ENCODE data around the gene NCAM1.

Gene NCAM1

GRCh38 chr11:113251281-113251680, 290.1 kb downstream of the NCAM1 start:
- no peaks in the 10 kb centered on the region for H3K9me3 ChIP-seq (ENCODE audit: insufficient read depth, low read depth, low read length)
- H3K4me3 ChIP-seq (ENCODE audit: low read length): no peak overlapping the region
- H3K27me3 ChIP-seq (ENCODE audit: insufficient read depth, low read length): no peaks in the 10 kb centered on the region
- no peak overlapping the region for H3K27ac ChIP-seq (ENCODE audit: low read length)
- H3K9ac ChIP-seq (ENCODE audit: low read depth, low read length): no peak overlapping the region
- no peaks in the 10 kb centered on the region for H3K36me3 ChIP-seq (ENCODE audit: insufficient read depth, low read depth, low read length)
- H3K4me1 ChIP-seq (ENCODE audit: insufficient read depth, low read length): peaks cover 6% of the 10 kb centered on the region; the same call in 1 of the 2 replicates

GRCh38 chr11:113253406-113253805, 292.2 kb downstream of the NCAM1 start:
- H3K36me3 ChIP-seq (ENCODE audit: insufficient read depth, low read depth, low read length): no peaks in the 10 kb centered on the region
- no peaks in the 10 kb centered on the region for H3K27me3 ChIP-seq (ENCODE audit: insufficient read depth, low read length)
- no peaks in the 10 kb centered on the region for H3K4me1 ChIP-seq (ENCODE audit: insufficient read depth, low read length)
- H3K9ac ChIP-seq (ENCODE audit: low read depth, low read length): no peak overlapping the region
- H3K27ac ChIP-seq (ENCODE audit: low read length): no peak overlapping the region
- no peaks in the 10 kb centered on the region for H3K9me3 ChIP-seq (ENCODE audit: insufficient read depth, low read depth, low read length)
- H3K4me3 ChIP-seq (ENCODE audit: low read length): no peak overlapping the region

DNA sequence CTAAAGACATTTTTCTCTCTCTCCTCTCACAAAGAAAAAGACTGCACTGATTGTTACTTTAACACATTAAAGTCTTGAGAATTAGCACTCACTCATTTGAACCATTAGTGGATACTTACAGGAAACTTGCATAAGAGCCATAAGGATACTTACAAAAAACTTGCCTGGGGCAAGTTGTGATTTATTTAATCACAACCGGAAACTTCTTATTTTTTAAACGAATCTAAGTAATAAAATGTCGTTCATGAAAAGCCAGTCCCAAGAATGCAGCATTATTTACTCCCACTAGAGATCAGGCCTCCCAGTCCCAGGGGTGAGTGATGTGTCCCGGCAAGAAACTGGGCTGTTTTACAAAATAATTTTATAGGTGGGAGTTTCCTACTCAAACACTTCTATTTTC, 293.9 kb downstream of the NCAM1 start:
- Histone ChIP-seq H3K4me1 (ENCODE audit: insufficient read depth, low read length) (no peaks in the 10 kb centered on the region), H3K27ac (ENCODE audit: low read length) (no peak overlapping the region), H3K36me3 (ENCODE audit: insufficient read depth, low read depth, low read length) (no peaks in the 10 kb centered on the region), H3K4me3 (ENCODE audit: low read length) (no peak overlapping the region), H3K27me3 (ENCODE audit: insufficient read depth, low read length) (no peaks in the 10 kb centered on the region), H3K9ac (ENCODE audit: low read depth, low read length) (no peak overlapping the region), H3K9me3 (ENCODE audit: insufficient read depth, low read depth, low read length) (no peaks in the 10 kb centered on the region)

DNA sequence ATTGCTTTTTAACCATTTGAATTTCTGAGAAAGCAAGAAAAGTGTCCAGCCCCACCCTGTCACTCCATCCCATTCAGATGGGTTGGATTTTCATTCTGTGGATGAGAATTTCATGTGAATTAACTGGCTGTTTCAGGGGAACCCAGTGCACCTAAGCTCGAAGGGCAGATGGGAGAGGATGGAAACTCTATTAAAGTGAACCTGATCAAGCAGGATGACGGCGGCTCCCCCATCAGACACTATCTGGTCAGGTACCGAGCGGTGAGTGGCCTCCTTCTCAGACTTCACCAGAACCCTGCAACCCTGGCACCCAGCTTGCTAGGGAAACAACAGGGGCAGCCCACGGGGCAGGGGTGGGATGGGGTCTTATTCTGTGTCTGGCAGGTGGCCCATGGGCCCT, 294.5 kb downstream of the NCAM1 start:
- Histone ChIP-seq H3K4me3 (ENCODE audit: low read length) (no peak overlapping the region), H3K9me3 (ENCODE audit: insufficient read depth, low read depth, low read length) (no peaks in the 10 kb centered on the region), H3K27me3 (ENCODE audit: insufficient read depth, low read length) (no peaks in the 10 kb centered on the region), H3K27ac (ENCODE audit: low read length) (no peak overlapping the region), H3K9ac (ENCODE audit: low read depth, low read length) (no peak overlapping the region), H3K4me1 (ENCODE audit: insufficient read depth, low read length) (no peaks in the 10 kb centered on the region), H3K36me3 (ENCODE audit: insufficient read depth, low read depth, low read length) (no peaks in the 10 kb centered on the region)

DNA sequence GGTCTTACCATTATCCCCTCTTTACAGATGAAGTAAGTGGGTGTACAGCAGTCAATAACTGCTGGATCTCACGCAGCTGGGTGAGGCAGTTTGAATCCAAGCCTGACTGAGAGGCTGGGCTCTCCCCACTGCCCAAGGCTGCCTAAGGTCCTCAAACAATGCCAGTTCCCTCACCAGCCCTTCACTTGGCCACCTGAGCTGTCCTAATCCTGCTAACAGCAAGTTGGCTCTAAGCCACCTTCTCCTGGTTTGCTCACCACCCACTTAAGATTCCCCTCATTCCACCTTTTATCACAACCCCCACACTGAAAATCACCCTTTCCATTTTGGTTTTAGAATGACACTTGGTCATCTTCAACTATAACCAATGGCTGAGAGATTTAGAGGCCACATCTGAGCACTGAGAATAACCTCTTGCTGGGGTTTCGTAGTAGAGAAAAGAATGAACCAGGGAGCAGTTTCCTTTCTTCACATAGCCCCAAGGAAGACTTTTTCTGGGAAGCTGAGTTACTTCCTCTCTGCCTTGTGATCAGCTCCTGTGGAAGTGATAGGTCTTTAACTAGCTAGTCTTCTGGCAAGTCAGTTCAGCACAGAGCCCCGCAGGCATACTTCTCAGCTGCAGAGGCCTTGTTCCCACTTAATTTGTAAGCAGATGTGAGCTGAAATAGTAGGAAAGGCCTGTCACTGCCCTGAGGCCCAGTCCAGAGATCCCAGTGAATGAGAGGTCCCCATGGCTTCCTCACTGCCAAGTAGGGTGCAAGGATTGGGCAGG, 295.4 kb downstream of the NCAM1 start:
- H3K27ac ChIP-seq (ENCODE audit: low read length): no peak overlapping the region
- no peaks in the 10 kb centered on the region for H3K27me3 ChIP-seq (ENCODE audit: insufficient read depth, low read length)
- H3K4me3 ChIP-seq (ENCODE audit: low read length): no peak overlapping the region
- no peak overlapping the region for H3K9ac ChIP-seq (ENCODE audit: low read depth, low read length)
- H3K4me1 ChIP-seq (ENCODE audit: insufficient read depth, low read length): no peaks in the 10 kb centered on the region
- no peaks in the 10 kb centered on the region for H3K9me3 ChIP-seq (ENCODE audit: insufficient read depth, low read depth, low read length)
- H3K36me3 ChIP-seq (ENCODE audit: insufficient read depth, low read depth, low read length): no peaks in the 10 kb centered on the region

GRCh38 chr11:113260096-113260425, 298.8 kb downstream of the NCAM1 start:
- no peak overlapping the region for H3K9ac ChIP-seq (ENCODE audit: low read depth, low read length)
- H3K4me1 ChIP-seq (ENCODE audit: insufficient read depth, low read length): no peaks in the 10 kb centered on the region

DNA sequence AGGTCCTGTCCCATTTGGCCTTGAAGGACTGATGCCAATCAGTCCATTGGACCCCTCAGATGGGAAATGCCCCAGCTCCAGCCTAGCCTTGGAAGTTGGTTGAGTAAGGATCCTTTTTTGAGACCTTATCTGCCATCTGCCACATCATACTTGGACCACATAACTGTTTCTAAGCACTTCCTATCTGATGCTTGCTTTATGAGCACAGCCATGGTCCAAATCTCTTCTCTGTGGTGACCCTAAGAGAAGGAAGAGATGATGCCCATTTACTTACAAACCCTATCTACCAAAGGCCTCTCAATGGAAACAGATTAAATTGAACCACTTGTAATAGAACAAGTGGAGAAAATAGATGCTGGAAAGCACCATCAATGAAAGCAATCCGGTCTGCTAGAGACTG, 299.3 kb downstream of the NCAM1 start:
- Histone ChIP-seq H3K27ac (ENCODE audit: low read length) (no peak overlapping the region), H3K4me1 (ENCODE audit: insufficient read depth, low read length) (no peaks in the 10 kb centered on the region), H3K4me3 (ENCODE audit: low read length) (no peak overlapping the region)

More at GRCh38 chr11:113260096-113260425, 298.8 kb downstream of the NCAM1 start:
- Histone ChIP-seq H3K27me3 (ENCODE audit: insufficient read depth, low read length) (no peaks in the 10 kb centered on the region), H3K4me3 (ENCODE audit: low read length) (no peak overlapping the region), H3K9me3 (ENCODE audit: insufficient read depth, low read depth, low read length) (no peaks in the 10 kb centered on the region), H3K27ac (ENCODE audit: low read length) (no peak overlapping the region), H3K36me3 (ENCODE audit: insufficient read depth, low read depth, low read length) (no peaks in the 10 kb centered on the region)

DNA sequence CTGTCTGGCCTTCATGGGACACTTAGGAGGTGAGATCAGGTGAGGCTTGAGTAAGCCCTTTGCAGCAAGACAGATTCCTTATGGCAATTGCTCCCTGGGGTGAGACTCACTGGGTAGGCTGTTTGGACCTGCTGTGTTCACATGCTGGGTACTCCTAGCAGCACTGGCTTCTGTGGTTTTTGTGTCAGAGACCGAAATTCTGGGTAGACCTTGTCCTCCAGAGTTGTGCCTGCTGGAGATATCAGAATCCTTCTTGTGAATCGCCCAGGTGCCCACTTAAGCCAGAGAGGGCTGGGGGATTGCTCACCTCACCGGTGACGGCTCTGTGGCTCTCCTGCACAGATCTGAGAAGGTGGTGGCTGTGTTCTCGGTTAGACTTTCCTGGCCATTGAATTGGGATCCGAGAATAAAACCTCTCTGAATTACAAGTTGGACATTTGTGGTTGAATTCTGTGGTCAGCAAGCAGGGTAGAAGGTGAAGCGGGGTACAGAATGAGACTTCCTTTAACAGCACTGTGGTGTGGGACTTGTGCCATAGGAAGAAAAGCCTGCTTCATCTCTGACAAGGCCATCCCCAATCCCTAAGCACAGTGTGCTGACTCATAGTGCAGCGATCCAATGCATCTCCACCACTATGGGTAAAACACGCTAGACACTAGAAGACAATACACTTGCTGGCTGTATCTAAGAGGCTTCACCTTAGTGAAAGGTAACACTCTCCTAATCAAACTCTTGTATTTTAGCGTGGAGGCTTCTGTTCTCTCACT, 300.7 kb downstream of the NCAM1 start:
- H3K4me1 ChIP-seq (ENCODE audit: insufficient read depth, low read length): no peaks in the 10 kb centered on the region
- H3K36me3 ChIP-seq (ENCODE audit: insufficient read depth, low read depth, low read length): no peaks in the 10 kb centered on the region
- no peak overlapping the region for H3K4me3 ChIP-seq (ENCODE audit: low read length)
- H3K27me3 ChIP-seq (ENCODE audit: insufficient read depth, low read length): no peaks in the 10 kb centered on the region
- H3K9ac ChIP-seq (ENCODE audit: low read depth, low read length): no peak overlapping the region
- no peaks in the 10 kb centered on the region for H3K9me3 ChIP-seq (ENCODE audit: insufficient read depth, low read depth, low read length)
- no peak overlapping the region for H3K27ac ChIP-seq (ENCODE audit: low read length)

More for the DNA sequence above, 299.3 kb downstream of the NCAM1 start:
- no peaks in the 10 kb centered on the region for H3K36me3 ChIP-seq (ENCODE audit: insufficient read depth, low read depth, low read length)
- H3K9ac ChIP-seq (ENCODE audit: low read depth, low read length): no peak overlapping the region
- H3K27me3 ChIP-seq (ENCODE audit: insufficient read depth, low read length): no peaks in the 10 kb centered on the region
- no peaks in the 10 kb centered on the region for H3K9me3 ChIP-seq (ENCODE audit: insufficient read depth, low read depth, low read length)

GRCh38 chr11:113262594-113262993, 301.4 kb downstream of the NCAM1 start:
- no peaks in the 10 kb centered on the region for H3K27me3 ChIP-seq (ENCODE audit: insufficient read depth, low read length)
- H3K27ac ChIP-seq (ENCODE audit: low read length): no peak overlapping the region
- no peaks in the 10 kb centered on the region for H3K4me1 ChIP-seq (ENCODE audit: insufficient read depth, low read length)
- no peak overlapping the region for H3K9ac ChIP-seq (ENCODE audit: low read depth, low read length)
- no peaks in the 10 kb centered on the region for H3K9me3 ChIP-seq (ENCODE audit: insufficient read depth, low read depth, low read length)
- no peaks in the 10 kb centered on the region for H3K36me3 ChIP-seq (ENCODE audit: insufficient read depth, low read depth, low read length)
- no peak overlapping the region for H3K4me3 ChIP-seq (ENCODE audit: low read length)

GRCh38 chr11:113263458-113264259, 302.4 kb downstream of the NCAM1 start:
- H3K9me3 ChIP-seq (ENCODE audit: insufficient read depth, low read depth, low read length): no peaks in the 10 kb centered on the region
- no peaks in the 10 kb centered on the region for H3K4me1 ChIP-seq (ENCODE audit: insufficient read depth, low read length)

GRCh38 chr11:113265362-113265761, 304.1 kb downstream of the NCAM1 start:
- no peaks in the 10 kb centered on the region for H3K27me3 ChIP-seq (ENCODE audit: insufficient read depth, low read length)

More at GRCh38 chr11:113263458-113264259, 302.4 kb downstream of the NCAM1 start:
- H3K9ac ChIP-seq (ENCODE audit: low read depth, low read length): no peak overlapping the region
- no peak overlapping the region for H3K27ac ChIP-seq (ENCODE audit: low read length)
- no peak overlapping the region for H3K4me3 ChIP-seq (ENCODE audit: low read length)
- no peaks in the 10 kb centered on the region for H3K27me3 ChIP-seq (ENCODE audit: insufficient read depth, low read length)
- no peaks in the 10 kb centered on the region for H3K36me3 ChIP-seq (ENCODE audit: insufficient read depth, low read depth, low read length)

More at GRCh38 chr11:113265362-113265761, 304.1 kb downstream of the NCAM1 start:
- Histone ChIP-seq H3K4me1 (ENCODE audit: insufficient read depth, low read length) (no peaks in the 10 kb centered on the region), H3K9ac (ENCODE audit: low read depth, low read length) (no peak overlapping the region), H3K36me3 (ENCODE audit: insufficient read depth, low read depth, low read length) (no peaks in the 10 kb centered on the region), H3K9me3 (ENCODE audit: insufficient read depth, low read depth, low read length) (no peaks in the 10 kb centered on the region), H3K4me3 (ENCODE audit: low read length) (no peak overlapping the region), H3K27ac (ENCODE audit: low read length) (no peak overlapping the region)
